Gastrocnemius medialis (tissue), 4 donors: ENCODE measurements around the gene PTPRB.

Experiments
- POLR2A ChIP-seq, 2 donors: fragments of 450-650 bp; IDR thresholded peaks; one replicate each; pipeline ENCODE4 v1.6.1; 2017; ENCODE audit warnings: antibody characterized with exemption in 2 of 2, mild to moderate bottlenecking in 2 of 2, moderate library complexity in 2 of 2
- TF ChIP-seq, protein P1 (sequence below), 5 experiments: fragments of 450-650 bp in 3 of 5; fragments of 200-600 bp in 2 of 5; sonication (generic) in 2 of 5; IDR thresholded peaks in 4 of 5; conservative IDR thresholded peaks in 1 of 5; 1 replicate in 4 of 5; 2 replicates in 1 of 5; pipeline ENCODE4 v1.5.1; 2016 to 2019; ENCODE audit warnings: antibody characterized with exemption in 5 of 5, mild to moderate bottlenecking in 3 of 5, moderate library complexity in 3 of 5

DNA sequence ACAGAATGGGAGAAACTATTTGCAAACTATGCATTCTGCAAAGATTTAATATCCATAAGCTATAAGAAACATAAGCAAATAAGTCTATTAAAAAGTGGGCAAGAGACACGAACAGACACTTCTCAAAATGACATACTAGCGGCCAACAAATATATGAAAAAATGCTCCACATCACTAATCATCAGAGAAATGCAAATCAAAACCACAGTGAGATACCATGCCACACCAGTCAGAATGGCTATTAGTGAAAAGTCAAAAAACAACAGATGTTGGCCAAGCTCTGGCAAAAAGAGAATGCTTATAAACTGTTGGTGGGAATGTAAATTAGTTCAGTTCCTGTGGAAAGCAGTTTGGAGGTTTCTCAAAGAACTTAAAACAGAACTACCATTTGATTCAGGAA is 149.8 kb downstream of the PTPRB start:
- TF ChIP-seq, protein P1, sequence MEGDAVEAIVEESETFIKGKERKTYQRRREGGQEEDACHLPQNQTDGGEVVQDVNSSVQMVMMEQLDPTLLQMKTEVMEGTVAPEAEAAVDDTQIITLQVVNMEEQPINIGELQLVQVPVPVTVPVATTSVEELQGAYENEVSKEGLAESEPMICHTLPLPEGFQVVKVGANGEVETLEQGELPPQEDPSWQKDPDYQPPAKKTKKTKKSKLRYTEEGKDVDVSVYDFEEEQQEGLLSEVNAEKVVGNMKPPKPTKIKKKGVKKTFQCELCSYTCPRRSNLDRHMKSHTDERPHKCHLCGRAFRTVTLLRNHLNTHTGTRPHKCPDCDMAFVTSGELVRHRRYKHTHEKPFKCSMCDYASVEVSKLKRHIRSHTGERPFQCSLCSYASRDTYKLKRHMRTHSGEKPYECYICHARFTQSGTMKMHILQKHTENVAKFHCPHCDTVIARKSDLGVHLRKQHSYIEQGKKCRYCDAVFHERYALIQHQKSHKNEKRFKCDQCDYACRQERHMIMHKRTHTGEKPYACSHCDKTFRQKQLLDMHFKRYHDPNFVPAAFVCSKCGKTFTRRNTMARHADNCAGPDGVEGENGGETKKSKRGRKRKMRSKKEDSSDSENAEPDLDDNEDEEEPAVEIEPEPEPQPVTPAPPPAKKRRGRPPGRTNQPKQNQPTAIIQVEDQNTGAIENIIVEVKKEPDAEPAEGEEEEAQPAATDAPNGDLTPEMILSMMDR (IDR thresholded peaks at IDR 0.05 in 4 of 5, conservative IDR thresholded peaks at IDR 0.05 in 1 of 5) = no peak
- TF ChIP-seq POLR2A (IDR thresholded peaks at IDR 0.05) = no peak
